K562 (cell line): ENCODE data around the gene RAB21. TPM values are rescaled to one million over a fixed set of nuclear protein-coding genes. Genes with fewer than 3 reads are reported as not detected.

Experiments used
- BMI1 ChIP-seq: fragments of 150-350 bp; IDR thresholded peaks from 2 replicates; pipeline ENCODE4 v1.6.1; 2014; ENCODE audit warnings: low read length
- CCNT2 ChIP-seq: IDR thresholded peaks from 2 replicates; pipeline ENCODE4 v1.6.1; 2011; ENCODE audit warnings: borderline replicate concordance, low read depth, mild to moderate bottlenecking, moderate library complexity, mixed read lengths, low read length; ENCODE audit not compliant: insufficient read length; ENCODE audit errors: extremely low read depth
- CHD7 ChIP-seq: fragments of 200-600 bp; sonication (generic); IDR thresholded peaks from one replicate; pipeline ENCODE4 v1.6.1; 2012; ENCODE audit warnings: mild to moderate bottlenecking, low read depth, low read length, inconsistent platforms
- ELF2 ChIP-seq: fragments of 250-450 bp; sonication (Bioruptor Pico); IDR thresholded peaks from 2 replicates; pipeline ENCODE4 v1.5.0; 2021; ENCODE audit warnings: mild to moderate bottlenecking
- ETV1 ChIP-seq: fragments of 450-650 bp; conservative IDR thresholded peaks from 2 replicates; pipeline ENCODE4 v1.6.1; 2016; ENCODE audit warnings: missing genetic modification characterization, control low read depth, low read depth, missing compliant biosample characterization
- FIP1L1 ChIP-seq: fragments of 200-400 bp; formaldehyde crosslinking; IDR thresholded peaks from 2 replicates; pipeline ENCODE4 v1.6.1; 2018; ENCODE audit warnings: mild to moderate bottlenecking, low read depth, low read length; ENCODE audit not compliant: poor library complexity, severe bottlenecking
- FOXK1 ChIP-seq: sonication (generic); formaldehyde crosslinking; IDR thresholded peaks from 2 replicates; pipeline ENCODE4 v1.8.0; 2022; ENCODE audit warnings: missing genetic modification reagents, mild to moderate bottlenecking, borderline replicate concordance
- FOXO4 ChIP-seq: fragments of 450-650 bp; formaldehyde crosslinking; IDR thresholded peaks from 2 replicates; pipeline ENCODE4 v1.4.0; 2020; ENCODE audit warnings: mild to moderate bottlenecking, moderate library complexity
- HMG20B ChIP-seq: fragments of 250-450 bp; sonication (Bioruptor Pico); IDR thresholded peaks from 2 replicates; pipeline ENCODE4 v1.5.0; 2021; ENCODE audit warnings: mild to moderate bottlenecking
- LARP7 ChIP-seq: fragments of 450-650 bp; IDR thresholded peaks from 2 replicates; pipeline ENCODE4 v1.6.1; 2016
- YY1 ChIP-seq, 3 experiments: IDR thresholded peaks; 2 replicates each; pipeline ENCODE4 v1.6.1; 2011; ENCODE audit warnings: low read length in 2 of 3, mild to moderate bottlenecking in 2 of 3, moderate library complexity in 2 of 3, borderline replicate concordance in 1 of 3, control low read depth in 1 of 3, low read depth in 1 of 3; ENCODE audit not compliant: insufficient read depth in 3 of 3, insufficient replicate concordance in 2 of 3, control insufficient read depth in 1 of 3, insufficient read length in 1 of 3; ENCODE audit errors: extremely low read depth in 1 of 3
- ZFX ChIP-seq: sonication (generic); formaldehyde crosslinking; IDR thresholded peaks from 2 replicates; pipeline ENCODE4 v1.8.0; 2022; ENCODE audit warnings: mild to moderate bottlenecking, missing genetic modification reagents, moderate library complexity
- ZNF707 ChIP-seq: fragments of 250-450 bp; sonication (Bioruptor Pico); conservative IDR thresholded peaks from 2 replicates; pipeline ENCODE4 v1.8.0; 2022; ENCODE audit warnings: inconsistent platforms, mild to moderate bottlenecking, moderate library complexity
- polyA plus RNA-seq, 8 experiments: library from polyadenylated mRNA; depleted of rRNA in 4 of 8; stranded (reverse) in 5 of 8; unstranded in 3 of 8; fragments of >200 nt; fragmentation: Nextera tagmentation in 2 of 8; fragmentation: Illumina TruSeq in 1 of 8; extraction: Ambion mirVana in 2 of 8; extraction: Trizol in 1 of 8; gene quantifications; 2 replicates each; pipeline versions ENCODE4 v1.2.1 to v1.2.3, GENCODE V29; 2011 to 2014; ENCODE audit warnings: inconsistent platforms in 1 of 8, missing spikeins in 1 of 8
- total RNA-seq, 7 experiments: library from RNA; depleted of rRNA in 6 of 7; stranded (reverse); fragments of >200 nt in 6 of 7; fragmentation: Illumina TruSeq in 2 of 7; extraction: Trizol in 2 of 7; gene quantifications; 2 replicates each; pipeline versions ENCODE4 v1.2.1 to v1.2.3, GENCODE V29; 2011 to 2021; ENCODE audit warnings: low replicate concordance in 1 of 7

RAB21 gene
- total and polyA plus RNA-seq, 9 of the 15 experiments (the other 6 are each of a cell fraction or from before 2014, with no cell fraction given) = 5.3 to 45.6 (median 19.6) TPM

- TF ChIP-seq YY1 (IDR thresholded peaks at IDR 0.05; ENCODE audit: borderline replicate concordance in 1 of 3, control insufficient read depth in 1 of 3, extremely low read depth in 1 of 3, insufficient read depth in 3 of 3, insufficient read length in 1 of 3, insufficient replicate concordance in 2 of 3, low read depth in 1 of 3, low read length in 2 of 3) = peak; percentile 70 to 95 (median 90)
- TF ChIP-seq FOXO4 (CRISPR knock-in tag) = no peak
- no peak for TF ChIP-seq HMG20B (CRISPR knock-in tag)
- TF ChIP-seq ZFX (CRISPR knock-in tag) = peak; percentile 56; the same call in 1 of the 2 replicates
- TF ChIP-seq FOXK1 (CRISPR knock-in tag) = no peak
- no peak for TF ChIP-seq ELF2 (CRISPR knock-in tag)
- TF ChIP-seq ZNF707 = no peak
- TF ChIP-seq FIP1L1 = no peak
- TF ChIP-seq CHD7 = no peak
- no peak for TF ChIP-seq LARP7
- TF ChIP-seq BMI1 = no peak
- peak; percentile 66 for TF ChIP-seq CCNT2
- peak; percentile 46 for TF ChIP-seq ETV1 (tag)
These were observed at the start of gene RAB21 (continued) for GRCh38 chr12:71754461-71755145.
